DND-41 (cell line): ENCODE results near the gene COPE.

Experiments used
- CTCF ChIP-seq: IDR thresholded peaks from 2 replicates; pipeline ENCODE4 v1.5.1; 2012; ENCODE audit warnings: borderline replicate concordance, low read length, moderate library complexity, mild to moderate bottlenecking; ENCODE audit not compliant: poor library complexity, severe bottlenecking; ENCODE audit errors: extremely low read depth
- EZH2 ChIP-seq: IDR thresholded peaks from 3 replicates; pipeline ENCODE4 v1.6.1; 2012; ENCODE audit warnings: borderline replicate concordance, low read depth, mild to moderate bottlenecking, moderate library complexity, low read length, inconsistent platforms; ENCODE audit not compliant: severe bottlenecking

- TF ChIP-seq CTCF, result no peak
- TF ChIP-seq EZH2, result no peak
These were observed 55.3 kb downstream of the COPE start for GRCh38 chr19:18863843-18864362.
